GM23338 (cell line): ENCODE data around the gene ATP8B4. TPM values are rescaled to one million over a fixed set of nuclear protein-coding genes. Genes with fewer than 3 reads are reported as not detected.

Experiments used
- ATAC-seq: fragments of 200-7000 bp; cut with Tn5 transposase; 3 replicates; pipeline ENCODE4 v1.9.1; 2020
- DNase-seq: peaks from one replicate; pipeline ENCODE4 v3.0.0-alpha.2; 2015; ENCODE audit warnings: low spot score
- H2AFZ ChIP-seq: fragments of 200-600 bp; sonication (generic); 2 replicates; pipeline ENCODE4 v1.8.0; 2016; ENCODE audit warnings: antibody characterized with exemption, mild to moderate bottlenecking, moderate library complexity
- H3F3A ChIP-seq: fragments of 200-600 bp; sonication (generic); replicated peaks from 2 replicates; pipeline ENCODE4 v1.8.0; 2017; ENCODE audit warnings: antibody characterized with exemption, mixed run types, low read depth
- H3K27ac ChIP-seq: fragments of 200-600 bp; sonication (generic); 2 replicates; pipeline ENCODE4 v1.6.1; 2016; ENCODE audit warnings: low read depth
- H3K27me3 ChIP-seq: fragments of 200-600 bp; sonication (generic); 2 replicates; pipeline ENCODE4 v1.8.0; 2016; ENCODE audit warnings: mild to moderate bottlenecking, mixed run types, moderate library complexity; ENCODE audit not compliant: insufficient read depth
- H3K36me3 ChIP-seq: fragments of 200-600 bp; sonication (generic); 2 replicates; pipeline ENCODE4 v1.8.0; 2016; ENCODE audit warnings: mild to moderate bottlenecking; ENCODE audit not compliant: insufficient read depth
- H3K4me1 ChIP-seq: fragments of 200-600 bp; sonication (generic); 2 replicates; pipeline ENCODE4 v1.8.0; 2016; ENCODE audit warnings: mild to moderate bottlenecking, moderate library complexity; ENCODE audit not compliant: insufficient read depth
- H3K4me2 ChIP-seq: fragments of 200-600 bp; sonication (generic); 2 replicates; pipeline ENCODE4 v1.7.1; 2017; ENCODE audit warnings: mixed run types
- H3K4me3 ChIP-seq: fragments of 200-600 bp; sonication (generic); 2 replicates; pipeline ENCODE4 v1.6.1; 2016; ENCODE audit warnings: mixed run types
- H3K79me2 ChIP-seq: fragments of 200-600 bp; sonication (generic); replicated peaks from 2 replicates; pipeline ENCODE4 v1.8.0; 2017; ENCODE audit warnings: mild to moderate bottlenecking; ENCODE audit not compliant: insufficient read depth
- H3K9me2 ChIP-seq: fragments of 200-600 bp; sonication (generic); 2 replicates; pipeline ENCODE4 v1.8.0; 2017; ENCODE audit not compliant: insufficient read depth
- H4K20me1 ChIP-seq: fragments of 200-600 bp; sonication (generic); replicated peaks from 2 replicates; pipeline ENCODE4 v1.8.0; 2017; ENCODE audit warnings: mild to moderate bottlenecking; ENCODE audit not compliant: insufficient read depth
- H3K27ac Mint-ChIP-seq: 2 replicates; pipeline ENCODE4 v1.8.0; 2020; ENCODE audit warnings: inconsistent platforms, mild to moderate bottlenecking, moderate library complexity, mixed read lengths
- H3K27me3 Mint-ChIP-seq: 3 replicates; pipeline ENCODE4 v1.8.0; 2022; ENCODE audit warnings: low read depth, mild to moderate bottlenecking, moderate library complexity, mixed read lengths, inconsistent platforms; ENCODE audit not compliant: insufficient read depth, poor library complexity
- H3K36me3 Mint-ChIP-seq: 3 replicates; pipeline ENCODE4 v1.8.0; 2021; ENCODE audit warnings: low read depth, mild to moderate bottlenecking, inconsistent platforms, moderate library complexity, mixed read lengths
- H3K4me1 Mint-ChIP-seq: 3 replicates; pipeline ENCODE4 v1.8.0; 2020; ENCODE audit warnings: mild to moderate bottlenecking, inconsistent platforms, mixed read lengths
- H3K4me3 Mint-ChIP-seq: 3 replicates; pipeline ENCODE4 v1.8.0; 2021; ENCODE audit warnings: moderate library complexity, mild to moderate bottlenecking, inconsistent platforms, mixed read lengths
- H3K9me3 Mint-ChIP-seq: 3 replicates; pipeline ENCODE4 v1.8.0; 2020; ENCODE audit warnings: moderate library complexity, mild to moderate bottlenecking, inconsistent platforms, mixed read lengths
- CREB1 ChIP-seq: fragments of 250-450 bp; sonication (Bioruptor Pico); IDR thresholded peaks from 2 replicates; pipeline ENCODE4 v1.5.0; 2020; ENCODE audit warnings: low read depth, mild to moderate bottlenecking, moderate library complexity
- EZH2phosphoT487 ChIP-seq: fragments of 200-600 bp; sonication (generic); IDR thresholded peaks from one replicate; pipeline ENCODE4 v1.8.1; 2018; ENCODE audit warnings: antibody characterized with exemption; ENCODE audit not compliant: unreplicated experiment
- JUNB ChIP-seq: IDR thresholded peaks from one replicate; pipeline ENCODE4 v1.6.1; 2016; ENCODE audit warnings: antibody characterized with exemption; ENCODE audit not compliant: unreplicated experiment
- NANOG ChIP-seq: IDR thresholded peaks from 2 replicates; pipeline ENCODE4 v1.6.1; 2016; ENCODE audit warnings: antibody characterized with exemption, borderline replicate concordance
- POLR2AphosphoS5 ChIP-seq: IDR thresholded peaks from 2 replicates; pipeline ENCODE4 v1.6.1; 2016; ENCODE audit warnings: antibody characterized with exemption, low read depth
- STAT1 ChIP-seq: IDR thresholded peaks from one replicate; pipeline ENCODE4 v1.6.1; 2016; ENCODE audit warnings: antibody characterized with exemption; ENCODE audit not compliant: unreplicated experiment
- ZNF114 ChIP-seq: fragments of 250-450 bp; sonication (Bioruptor Pico); IDR thresholded peaks from 2 replicates; pipeline ENCODE4 v1.5.0; 2020; ENCODE audit warnings: mild to moderate bottlenecking, moderate library complexity
- polyA plus RNA-seq: library from polyadenylated mRNA; unstranded; fragments of >200 nt; fragmentation: Nextera tagmentation; extraction: Ambion mirVana; gene quantifications from 2 replicates; pipeline ENCODE4 v1.2.1, GENCODE V29; 2016
- total RNA-seq: library from RNA; depleted of rRNA; stranded (reverse); fragments of >200 nt; shearing (Covaris generic); gene quantifications from 2 replicates; pipeline ENCODE4 v1.2.3, GENCODE V29; 2014
- TF ChIP-seq, protein P1 (sequence below), 2 experiments: fragments of 200-600 bp in 1 of 2; sonication (generic) in 1 of 2; conservative IDR thresholded peaks; 2 replicates each; pipeline versions ENCODE4 v1.5.1 to v1.6.1; 2016 to 2017; ENCODE audit warnings: antibody characterized with exemption in 2 of 2, low read depth in 2 of 2, mild to moderate bottlenecking in 2 of 2, moderate library complexity in 1 of 2
- TF ChIP-seq, protein P2 (sequence below): IDR thresholded peaks from one replicate; pipeline ENCODE4 v1.6.1; 2018; ENCODE audit warnings: antibody characterized with exemption; ENCODE audit not compliant: unreplicated experiment

Gene ATP8B4
- total and polyA plus RNA-seq, 2 experiments from 2014 or later, result 0.24 TPM; not detected in 1

DNA sequence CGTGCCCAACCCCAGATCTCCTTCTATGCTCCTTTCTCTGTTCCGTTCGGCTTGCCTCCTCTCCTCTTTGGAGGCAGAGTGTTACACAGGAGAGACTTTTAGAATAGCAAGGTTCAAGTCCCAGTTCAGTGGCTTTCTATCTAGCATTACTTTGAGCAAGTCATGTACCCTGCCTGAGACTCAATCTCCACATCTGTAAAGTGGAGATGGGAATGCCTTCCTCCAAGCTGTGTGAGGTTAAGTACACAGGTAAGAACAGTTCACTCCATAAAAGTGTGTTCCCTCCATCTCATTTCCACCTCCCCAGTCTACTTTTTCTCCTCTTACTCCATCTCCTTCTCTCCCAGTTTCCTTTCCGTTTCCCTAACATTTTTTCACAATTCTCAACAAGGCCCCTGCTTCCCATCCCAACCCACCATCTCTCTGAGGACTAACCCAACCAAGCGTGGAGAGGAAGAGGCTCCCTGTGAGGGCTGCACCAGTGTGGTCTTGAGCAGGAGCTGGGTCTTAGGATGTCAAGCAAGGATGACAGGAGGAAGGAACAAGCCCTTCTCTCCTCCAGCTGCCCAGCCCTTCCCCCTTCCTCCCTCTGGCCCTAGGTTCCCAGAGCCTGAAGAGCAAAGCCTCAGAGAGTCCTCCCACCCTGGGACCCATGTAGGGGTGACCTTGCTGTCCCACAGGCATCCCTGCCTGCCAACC is 6.4 kb downstream of the ATP8B4 start (continued):
- TF ChIP-seq, protein P1, sequence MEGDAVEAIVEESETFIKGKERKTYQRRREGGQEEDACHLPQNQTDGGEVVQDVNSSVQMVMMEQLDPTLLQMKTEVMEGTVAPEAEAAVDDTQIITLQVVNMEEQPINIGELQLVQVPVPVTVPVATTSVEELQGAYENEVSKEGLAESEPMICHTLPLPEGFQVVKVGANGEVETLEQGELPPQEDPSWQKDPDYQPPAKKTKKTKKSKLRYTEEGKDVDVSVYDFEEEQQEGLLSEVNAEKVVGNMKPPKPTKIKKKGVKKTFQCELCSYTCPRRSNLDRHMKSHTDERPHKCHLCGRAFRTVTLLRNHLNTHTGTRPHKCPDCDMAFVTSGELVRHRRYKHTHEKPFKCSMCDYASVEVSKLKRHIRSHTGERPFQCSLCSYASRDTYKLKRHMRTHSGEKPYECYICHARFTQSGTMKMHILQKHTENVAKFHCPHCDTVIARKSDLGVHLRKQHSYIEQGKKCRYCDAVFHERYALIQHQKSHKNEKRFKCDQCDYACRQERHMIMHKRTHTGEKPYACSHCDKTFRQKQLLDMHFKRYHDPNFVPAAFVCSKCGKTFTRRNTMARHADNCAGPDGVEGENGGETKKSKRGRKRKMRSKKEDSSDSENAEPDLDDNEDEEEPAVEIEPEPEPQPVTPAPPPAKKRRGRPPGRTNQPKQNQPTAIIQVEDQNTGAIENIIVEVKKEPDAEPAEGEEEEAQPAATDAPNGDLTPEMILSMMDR (conservative IDR thresholded peaks at IDR 0.05; ENCODE audit: low read depth in 2 of 2), result no peak
- TF ChIP-seq POLR2AphosphoS5 (no peak), JUNB (no peak), ZNF114 (CRISPR knock-in tag) (no peak), CREB1 (CRISPR knock-in tag) (no peak), EZH2phosphoT487 (no peak)
- TF ChIP-seq, protein P2, sequence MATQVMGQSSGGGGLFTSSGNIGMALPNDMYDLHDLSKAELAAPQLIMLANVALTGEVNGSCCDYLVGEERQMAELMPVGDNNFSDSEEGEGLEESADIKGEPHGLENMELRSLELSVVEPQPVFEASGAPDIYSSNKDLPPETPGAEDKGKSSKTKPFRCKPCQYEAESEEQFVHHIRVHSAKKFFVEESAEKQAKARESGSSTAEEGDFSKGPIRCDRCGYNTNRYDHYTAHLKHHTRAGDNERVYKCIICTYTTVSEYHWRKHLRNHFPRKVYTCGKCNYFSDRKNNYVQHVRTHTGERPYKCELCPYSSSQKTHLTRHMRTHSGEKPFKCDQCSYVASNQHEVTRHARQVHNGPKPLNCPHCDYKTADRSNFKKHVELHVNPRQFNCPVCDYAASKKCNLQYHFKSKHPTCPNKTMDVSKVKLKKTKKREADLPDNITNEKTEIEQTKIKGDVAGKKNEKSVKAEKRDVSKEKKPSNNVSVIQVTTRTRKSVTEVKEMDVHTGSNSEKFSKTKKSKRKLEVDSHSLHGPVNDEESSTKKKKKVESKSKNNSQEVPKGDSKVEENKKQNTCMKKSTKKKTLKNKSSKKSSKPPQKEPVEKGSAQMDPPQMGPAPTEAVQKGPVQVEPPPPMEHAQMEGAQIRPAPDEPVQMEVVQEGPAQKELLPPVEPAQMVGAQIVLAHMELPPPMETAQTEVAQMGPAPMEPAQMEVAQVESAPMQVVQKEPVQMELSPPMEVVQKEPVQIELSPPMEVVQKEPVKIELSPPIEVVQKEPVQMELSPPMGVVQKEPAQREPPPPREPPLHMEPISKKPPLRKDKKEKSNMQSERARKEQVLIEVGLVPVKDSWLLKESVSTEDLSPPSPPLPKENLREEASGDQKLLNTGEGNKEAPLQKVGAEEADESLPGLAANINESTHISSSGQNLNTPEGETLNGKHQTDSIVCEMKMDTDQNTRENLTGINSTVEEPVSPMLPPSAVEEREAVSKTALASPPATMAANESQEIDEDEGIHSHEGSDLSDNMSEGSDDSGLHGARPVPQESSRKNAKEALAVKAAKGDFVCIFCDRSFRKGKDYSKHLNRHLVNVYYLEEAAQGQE, result no peak

GRCh38 chr15:50110285-50110684 is 8.7 kb downstream of the ATP8B4 start:
- Histone ChIP-seq H3K27ac (no peak overlapping the region), H4K20me1 (no peaks in the 10 kb centered on the region), H3K4me1 (no peaks in the 10 kb centered on the region), H3F3A (no peaks in the 10 kb centered on the region), H3K36me3 (no peaks in the 10 kb centered on the region), H3K79me2 (no peaks in the 10 kb centered on the region), H3K27me3 (no peaks in the 10 kb centered on the region), H3K4me3 (no peak overlapping the region), H3K9me2 (no peaks in the 10 kb centered on the region), H2AFZ (no peak overlapping the region), H3K4me2 (no peak overlapping the region)
- TF ChIP-seq ZNF114 (CRISPR knock-in tag) (no peak), STAT1 (no peak), NANOG (no peak), POLR2AphosphoS5 (no peak)
- Mint-ChIP-seq H3K27me3 (no peaks in the 10 kb centered on the region), H3K27ac (no peak overlapping the region), H3K9me3 (no peaks in the 10 kb centered on the region; the same call in 1 of the 3 replicates), H3K36me3 (no peaks in the 10 kb centered on the region), H3K4me3 (no peak overlapping the region), H3K4me1 (peaks cover 4% of the 10 kb centered on the region; the same call in 2 of the 3 replicates)
- ATAC-seq (no peak), DNase-seq (no peak)
